GM18867 (cell line): ENCODE data around the gene INPPL1.
A peak's percentile ranks its signal among the peaks of the same experiment; 100 is the strongest.

Experiments used
- ATAC-seq: cut with Tn5 transposase; IDR thresholded peaks from one replicate; pipeline ENCODE4 v1.9.1; 2021; ENCODE audit warnings: mild to moderate bottlenecking, moderate library complexity; ENCODE audit not compliant: unreplicated experiment

The INPPL1 gene

GRCh38 chr11:72217841-72218240 is 6.7 kb upstream of the INPPL1 start:
- no peak for ATAC-seq

- ATAC-seq, result no peak
Observed at GRCh38 chr11:72218251-72218745, 6.3 kb upstream of the INPPL1 start.

- no peak for ATAC-seq
Observed at GRCh38 chr11:72220696-72221363, 3.7 kb upstream of the INPPL1 start.

- ATAC-seq, result no peak
Observed at GRCh38 chr11:72221386-72222075, 3.0 kb upstream of the INPPL1 start.

- no peak for ATAC-seq
Observed at GRCh38 chr11:72222106-72222891, 2.3 kb upstream of the INPPL1 start.

- ATAC-seq, result peak; percentile 69
Observed at GRCh38 chr11:72222907-72223614, 1.5 kb upstream of the INPPL1 start.

GRCh38 chr11:72223615-72224563 is 678 bp upstream of the INPPL1 start:
- ATAC-seq, result peak; percentile 52

- ATAC-seq, result no peak
Observed at GRCh38 chr11:72225411-72225951, 914 bp downstream of the INPPL1 start.

- ATAC-seq, result no peak
Observed at GRCh38 chr11:72226701-72227100, 2.1 kb downstream of the INPPL1 start.

GRCh38 chr11:72227316-72228228 is 3.0 kb downstream of the INPPL1 start:
- ATAC-seq, result no peak

GRCh38 chr11:72228229-72228843 is 3.8 kb downstream of the INPPL1 start:
- ATAC-seq, result no peak

GRCh38 chr11:72228844-72229231 is 4.3 kb downstream of the INPPL1 start:
- no peak for ATAC-seq

GRCh38 chr11:72229336-72229924 is 4.9 kb downstream of the INPPL1 start:
- ATAC-seq, result no peak

- ATAC-seq, result no peak
Observed at GRCh38 chr11:72229925-72230763, 5.6 kb downstream of the INPPL1 start.

GRCh38 chr11:72230764-72231365 is 6.3 kb downstream of the INPPL1 start:
- ATAC-seq, result no peak
